GM23248 (cell line): ENCODE results near the gene VGF. TPM values are rescaled to one million over a fixed set of nuclear protein-coding genes. Genes with fewer than 3 reads are reported as not detected.

ENCODE experiments used
- DNase-seq: peaks from one replicate; pipeline ENCODE4 v3.0.0-alpha.2; 2015
- H2AFZ ChIP-seq: fragments of 200-600 bp; sonication (generic); 2 replicates; pipeline ENCODE4 v1.6.1; 2016; ENCODE audit warnings: antibody characterized with exemption
- H3F3A ChIP-seq: fragments of 200-600 bp; sonication (generic); 2 replicates; pipeline ENCODE4 v1.6.1; 2016; ENCODE audit warnings: mild to moderate bottlenecking, antibody characterized with exemption, mixed run types; ENCODE audit not compliant: insufficient read depth
- H3K27ac ChIP-seq: fragments of 200-600 bp; sonication (generic); 2 replicates; pipeline ENCODE4 v1.5.1; 2016; ENCODE audit warnings: mild to moderate bottlenecking
- H3K27me3 ChIP-seq: fragments of 200-600 bp; sonication (generic); replicated peaks from 2 replicates; pipeline ENCODE4 v1.6.1; 2016; ENCODE audit warnings: mild to moderate bottlenecking; ENCODE audit not compliant: insufficient read depth
- H3K36me3 ChIP-seq: fragments of 200-600 bp; sonication (generic); 2 replicates; pipeline ENCODE4 v1.6.1; 2016; ENCODE audit warnings: low read depth, mild to moderate bottlenecking
- H3K4me1 ChIP-seq: fragments of 200-600 bp; sonication (generic); 2 replicates; pipeline ENCODE4 v1.6.1; 2016; ENCODE audit warnings: mild to moderate bottlenecking; ENCODE audit not compliant: insufficient read depth
- H3K4me2 ChIP-seq: fragments of 200-600 bp; sonication (generic); one replicate; pipeline ENCODE4 v1.6.1; 2016; ENCODE audit warnings: mild to moderate bottlenecking; ENCODE audit not compliant: unreplicated experiment
- H3K4me3 ChIP-seq: fragments of 200-600 bp; sonication (generic); 2 replicates; pipeline ENCODE4 v1.5.1; 2016; ENCODE audit warnings: mild to moderate bottlenecking
- H3K79me2 ChIP-seq: fragments of 200-600 bp; sonication (generic); 2 replicates; pipeline ENCODE4 v1.6.1; 2016; ENCODE audit warnings: mild to moderate bottlenecking; ENCODE audit not compliant: insufficient read depth
- H3K9ac ChIP-seq: fragments of 200-600 bp; sonication (generic); 2 replicates; pipeline ENCODE4 v1.6.1; 2016; ENCODE audit warnings: mild to moderate bottlenecking
- H3K9me2 ChIP-seq: fragments of 200-600 bp; sonication (generic); 2 replicates; pipeline ENCODE4 v1.6.1; 2016; ENCODE audit warnings: mixed run types, mild to moderate bottlenecking, moderate library complexity; ENCODE audit not compliant: insufficient read depth
- H3K9me3 ChIP-seq: fragments of 200-600 bp; sonication (generic); one replicate; pipeline ENCODE4 v1.6.1; 2017; ENCODE audit warnings: low read depth
- H4K20me1 ChIP-seq: fragments of 200-600 bp; sonication (generic); 2 replicates; pipeline ENCODE4 v1.6.0; 2016; ENCODE audit not compliant: insufficient read depth
- EZH2 ChIP-seq: fragments of 200-600 bp; sonication (generic); IDR thresholded peaks from 2 replicates; pipeline ENCODE4 v1.6.1; 2018; ENCODE audit warnings: antibody characterized with exemption, mild to moderate bottlenecking; ENCODE audit not compliant: insufficient read depth, poor library complexity, severe bottlenecking
- EZH2phosphoT487 ChIP-seq: fragments of 200-600 bp; sonication (generic); IDR thresholded peaks from 2 replicates; pipeline ENCODE4 v1.6.1; 2018; ENCODE audit warnings: antibody characterized with exemption, moderate library complexity, mild to moderate bottlenecking, low read depth; ENCODE audit not compliant: insufficient read depth
- WGBS, 2 experiments: methylation state at CpG; one replicate each; pipeline ENCODE4 v1.1.6; 2015 to 2017; ENCODE audit warnings: low lambda C conversion rate in 2 of 2, low coverage in 1 of 2; ENCODE audit errors: missing lambda C conversion rate in 2 of 2; 5-methylcytosine and 5-hydroxymethylcytosine counted together
- in situ Hi-C: fragments of 300-500 bp; cut with MboI; formaldehyde crosslinking; loops from 2 replicates; pipeline ENCODE4 v1.15.0; 2020
- polyA plus RNA-seq: library from polyadenylated mRNA; unstranded; fragments of >200 nt; fragmentation: Nextera tagmentation; extraction: Ambion mirVana; gene quantifications from 2 replicates; pipeline ENCODE4 v1.2.1, GENCODE V29; 2016
- total RNA-seq: library from RNA; depleted of rRNA; stranded (reverse); fragments of >200 nt; shearing (Covaris generic); gene quantifications from 2 replicates; pipeline ENCODE4 v1.2.3, GENCODE V29; 2014

VGF gene
- total and polyA plus RNA-seq, 2 experiments from 2014 or later: not detected

DNA sequence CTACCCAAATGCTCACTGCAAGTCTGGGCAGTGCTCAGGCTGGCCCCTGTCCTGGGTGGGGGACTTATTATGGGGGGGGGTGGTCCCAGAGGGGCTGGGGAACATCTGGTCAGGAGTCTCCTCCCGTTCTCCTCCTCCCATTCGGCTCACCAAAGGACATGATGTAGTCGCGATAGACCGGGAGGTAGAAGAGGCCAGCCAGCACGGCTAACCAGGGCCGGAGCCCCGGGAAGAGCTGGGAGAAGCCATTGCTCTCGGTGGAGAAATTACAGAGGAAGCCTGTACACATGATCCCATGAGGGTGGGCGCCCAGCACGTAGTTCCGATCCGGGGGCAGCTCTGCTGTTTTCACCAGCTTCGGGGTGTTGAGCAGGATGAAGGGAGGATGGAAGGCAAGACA, 33.1 kb upstream of the VGF start:
- no peaks in the 10 kb centered on the region for H3K9me2 ChIP-seq
- 60 to 66% methylated on average over 9 to 14 of the region's 14 CpGs for WGBS, 2 experiments
- no peak overlapping the region for H3K27ac ChIP-seq
- no peak overlapping the region for H3K9ac ChIP-seq
- no peaks in the 10 kb centered on the region for H3K4me1 ChIP-seq
- no peak overlapping the region for H3K4me3 ChIP-seq
- H2AFZ ChIP-seq: no peak overlapping the region
- no peaks in the 10 kb centered on the region for H3K79me2 ChIP-seq
- TF ChIP-seq EZH2: no peak
- H3F3A ChIP-seq: no peaks in the 10 kb centered on the region
- no peaks in the 10 kb centered on the region for H4K20me1 ChIP-seq
- H3K36me3 ChIP-seq: no peaks in the 10 kb centered on the region
- no peak for DNase-seq
- H3K27me3 ChIP-seq: peaks cover 26% of the 10 kb centered on the region; the same call in 1 of the 2 replicates
- no peak overlapping the region for H3K4me2 ChIP-seq
- in situ Hi-C loops: no loop called here
- no peaks in the 10 kb centered on the region for H3K9me3 ChIP-seq

DNA sequence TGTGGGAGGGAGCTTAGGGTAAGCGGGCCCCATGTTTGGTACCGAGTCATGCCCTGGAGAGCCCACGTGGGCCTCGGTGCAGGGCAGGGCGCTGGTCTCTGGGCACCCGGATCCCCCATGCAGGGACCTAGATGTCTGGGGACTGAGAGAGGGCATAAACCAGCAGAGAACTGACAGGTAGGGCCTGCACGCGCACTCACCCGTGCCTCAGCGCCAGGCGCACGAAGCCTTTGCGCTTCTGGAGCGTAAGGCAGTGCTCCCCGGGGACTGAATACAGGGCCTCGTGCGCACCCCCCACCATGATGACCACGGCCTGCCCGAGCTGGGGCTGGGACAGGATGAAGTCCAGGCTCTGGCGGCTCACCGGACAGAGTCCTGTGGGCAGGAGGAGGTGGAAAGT, 32.6 kb upstream of the VGF start:
- Histone ChIP-seq H4K20me1 (no peaks in the 10 kb centered on the region), H3K9me3 (no peaks in the 10 kb centered on the region), H3K4me3 (no peak overlapping the region), H3K4me2 (no peak overlapping the region), H3K4me1 (no peaks in the 10 kb centered on the region), H3K36me3 (no peaks in the 10 kb centered on the region), H3K27me3 (peaks cover 26% of the 10 kb centered on the region; the same call in 1 of the 2 replicates), H3K79me2 (no peaks in the 10 kb centered on the region), H3K9me2 (no peaks in the 10 kb centered on the region), H3K27ac (no peak overlapping the region), H3K9ac (no peak overlapping the region), H2AFZ (no peak overlapping the region), H3F3A (no peaks in the 10 kb centered on the region)
- TF ChIP-seq EZH2 (no peak), EZH2phosphoT487 (no peak)
- 72 to 78% methylated on average over 6 to 20 of the region's 21 CpGs for WGBS, 2 experiments
- DNase-seq: no peak
- in situ Hi-C loops: no loop called here

DNA sequence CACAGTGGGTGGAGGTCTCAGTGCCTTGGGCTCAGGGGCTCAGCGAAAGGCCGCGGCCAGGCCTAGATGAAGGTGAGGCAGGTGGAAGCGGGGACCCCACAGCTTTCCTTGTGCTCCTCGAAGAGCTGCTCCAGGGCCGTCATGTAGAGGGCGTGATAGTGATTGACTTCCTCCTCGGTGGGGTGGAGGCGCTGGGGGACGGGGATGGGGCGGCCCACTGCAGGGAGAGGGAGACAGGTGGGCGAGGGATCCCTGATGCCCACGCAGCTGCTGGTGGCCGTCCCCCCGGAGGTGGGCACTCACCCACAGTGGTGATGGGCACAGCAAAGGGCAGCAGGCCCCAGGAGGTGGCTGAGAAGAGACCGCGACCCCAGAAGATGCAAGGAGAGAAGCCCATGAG, 30.5 kb upstream of the VGF start:
- no peak for TF ChIP-seq EZH2
- TF ChIP-seq EZH2phosphoT487: no peak
- Histone ChIP-seq H3K4me1 (no peaks in the 10 kb centered on the region), H3K9ac (no peak overlapping the region), H2AFZ (no peak overlapping the region), H3K9me2 (no peaks in the 10 kb centered on the region), H3K27ac (no peak overlapping the region), H3F3A (no peaks in the 10 kb centered on the region), H3K9me3 (no peaks in the 10 kb centered on the region), H3K36me3 (no peaks in the 10 kb centered on the region), H3K27me3 (peaks cover 7% of the 10 kb centered on the region; the same call in 1 of the 2 replicates), H3K79me2 (no peaks in the 10 kb centered on the region), H3K4me2 (no peak overlapping the region), H4K20me1 (no peaks in the 10 kb centered on the region), H3K4me3 (no peak overlapping the region)
- 78 to 80% methylated on average over 9 to 16 of the region's 17 CpGs for WGBS, 2 experiments
- in situ Hi-C loops: no loop called here
- no peak for DNase-seq

DNA sequence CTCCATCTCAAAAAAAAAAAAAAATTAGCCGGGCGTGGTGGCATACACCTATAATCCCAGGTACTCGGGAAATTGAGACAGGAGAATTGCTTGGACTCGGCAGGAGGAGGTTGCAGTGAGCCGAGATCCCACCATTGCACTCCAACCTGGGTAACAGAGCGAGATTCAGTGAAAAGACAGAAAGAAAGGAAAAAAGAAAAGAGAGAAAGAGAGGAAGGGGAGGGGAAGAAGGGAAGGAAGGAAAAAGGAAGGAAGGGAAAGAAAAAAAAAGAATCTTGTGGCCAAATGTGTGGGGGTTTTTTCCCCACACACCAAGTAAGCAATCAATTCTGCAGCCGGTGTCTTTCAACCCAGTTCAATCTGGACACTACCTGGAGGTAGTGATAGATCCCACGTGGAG, 23.7 kb upstream of the VGF start:
- Histone ChIP-seq H3K27me3 (no peaks in the 10 kb centered on the region), H3K27ac (no peak overlapping the region), H3K4me1 (no peaks in the 10 kb centered on the region), H3K4me2 (no peak overlapping the region), H3F3A (peaks cover 13% of the 10 kb centered on the region; the same call in 1 of the 2 replicates), H3K9ac (no peak overlapping the region), H3K9me3 (no peaks in the 10 kb centered on the region), H3K79me2 (no peaks in the 10 kb centered on the region), H3K36me3 (no peaks in the 10 kb centered on the region), H4K20me1 (no peaks in the 10 kb centered on the region), H2AFZ (no peak overlapping the region), H3K9me2 (no peaks in the 10 kb centered on the region), H3K4me3 (no peak overlapping the region)
- no peak for TF ChIP-seq EZH2
- TF ChIP-seq EZH2phosphoT487: no peak
- WGBS, 2 experiments: 74 to 75% methylated on average over 8 of the region's 8 CpGs
- in situ Hi-C loops: no loop called here
- DNase-seq: no peak

DNA sequence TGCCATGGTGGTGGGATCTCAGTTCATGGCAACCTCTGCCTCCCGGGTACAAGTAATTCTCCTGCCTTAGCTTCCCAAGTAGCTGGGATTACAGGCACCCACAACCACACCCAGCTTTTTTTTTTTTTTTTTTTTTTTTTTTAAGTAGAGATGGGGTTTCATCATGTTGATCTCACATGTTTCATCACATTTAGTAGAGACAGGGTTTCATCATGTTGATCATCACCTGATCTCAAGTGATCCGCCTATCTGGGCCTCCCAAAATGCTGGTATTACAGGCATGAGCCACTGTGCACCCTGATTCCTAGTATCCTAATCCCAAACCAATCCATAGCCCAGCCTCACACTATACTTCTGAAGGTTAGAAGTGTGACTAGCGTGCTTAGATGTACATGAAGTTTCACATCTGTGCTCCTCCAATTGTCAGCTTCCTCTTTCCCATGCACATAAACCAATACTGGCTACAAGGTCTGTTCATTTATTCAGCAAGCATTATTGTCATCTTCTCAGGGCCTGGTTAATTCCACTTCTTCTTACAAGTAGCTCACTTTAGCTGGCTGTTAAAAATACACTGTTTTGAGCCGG, 21.6 kb upstream of the VGF start:
- Histone ChIP-seq H3F3A (peaks cover 13% of the 10 kb centered on the region; the same call in 1 of the 2 replicates), H3K27ac (no peak overlapping the region), H3K79me2 (no peaks in the 10 kb centered on the region), H3K9me3 (no peaks in the 10 kb centered on the region), H3K36me3 (no peaks in the 10 kb centered on the region), H3K9ac (no peak overlapping the region), H2AFZ (no peak overlapping the region), H3K27me3 (no peaks in the 10 kb centered on the region), H3K4me1 (no peaks in the 10 kb centered on the region), H3K4me2 (no peak overlapping the region), H3K4me3 (no peak overlapping the region), H4K20me1 (no peaks in the 10 kb centered on the region), H3K9me2 (no peaks in the 10 kb centered on the region)
- 68% methylated on average over 4 of the region's 4 CpGs for WGBS, 2 experiments
- TF ChIP-seq EZH2 (no peak), EZH2phosphoT487 (no peak)
- no peak for DNase-seq
- in situ Hi-C loops: no loop called here
